Measurements from ENCODE around the gene PBXIP1. TPM values are rescaled to one million over a fixed set of nuclear protein-coding genes. Genes with fewer than 3 reads are reported as not detected.
A peak's percentile ranks its signal among the peaks of the same experiment; 100 is the strongest.

Gene PBXIP1
- total and polyA plus RNA-seq, 2 of the 13 experiments (the other 11 are each of a cell fraction or from before 2014, with no cell fraction given) = 16.3 to 31.9 TPM

DNA sequence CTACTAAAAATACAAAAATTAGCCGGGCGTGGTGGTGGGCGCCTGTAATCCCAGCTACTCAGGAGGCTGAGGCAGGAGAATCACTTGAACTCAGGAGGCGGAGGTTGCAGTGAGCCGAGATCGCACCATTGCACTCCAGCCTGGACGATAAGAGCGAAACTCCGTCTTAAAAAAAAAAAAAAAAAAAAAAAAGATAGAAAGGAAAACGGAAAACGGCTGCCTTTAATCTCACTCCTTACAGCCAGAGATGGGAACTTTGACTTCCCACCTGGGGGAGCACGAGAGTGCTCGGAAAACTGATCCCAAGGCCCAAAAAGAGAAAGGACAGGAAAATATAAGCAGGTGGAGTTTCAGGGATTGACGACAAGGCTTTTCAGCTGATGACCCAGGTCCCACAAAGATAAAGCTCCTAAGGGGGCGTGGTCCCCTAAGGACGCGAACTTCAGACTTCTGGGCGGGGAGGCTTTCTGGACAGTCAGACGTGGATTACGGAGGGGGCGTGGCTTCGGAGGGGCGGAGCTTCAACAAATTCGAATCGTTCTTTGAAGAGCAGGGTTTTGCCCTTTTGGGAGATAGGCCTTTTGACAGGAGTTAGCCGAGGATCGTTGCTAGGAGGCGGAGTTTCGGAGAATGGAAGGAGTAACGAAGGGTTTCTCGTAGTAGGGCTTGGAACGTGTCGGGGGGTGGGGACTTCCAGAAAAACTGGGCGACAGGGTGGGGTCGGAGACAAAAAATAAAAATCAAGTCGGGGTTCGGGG lies 17.6 kb upstream of the PBXIP1 start (continued):
- peak; percentile 61 for TF ChIP-seq ZNF563 (CRISPR knock-in tag; IDR thresholded peaks at IDR 0.05)
- TF ChIP-seq YEATS2 (CRISPR knock-in tag; IDR thresholded peaks at IDR 0.05; ENCODE audit: borderline replicate concordance) = 0 out of 2 replicates have a peak, but pooled peaks have one; percentile 7
- peak; percentile 74 for TF ChIP-seq TBL1XR1 (IDR thresholded peaks at IDR 0.05; ENCODE audit: borderline replicate concordance, low read length, partially characterized antibody)
- TF ChIP-seq, protein P1, sequence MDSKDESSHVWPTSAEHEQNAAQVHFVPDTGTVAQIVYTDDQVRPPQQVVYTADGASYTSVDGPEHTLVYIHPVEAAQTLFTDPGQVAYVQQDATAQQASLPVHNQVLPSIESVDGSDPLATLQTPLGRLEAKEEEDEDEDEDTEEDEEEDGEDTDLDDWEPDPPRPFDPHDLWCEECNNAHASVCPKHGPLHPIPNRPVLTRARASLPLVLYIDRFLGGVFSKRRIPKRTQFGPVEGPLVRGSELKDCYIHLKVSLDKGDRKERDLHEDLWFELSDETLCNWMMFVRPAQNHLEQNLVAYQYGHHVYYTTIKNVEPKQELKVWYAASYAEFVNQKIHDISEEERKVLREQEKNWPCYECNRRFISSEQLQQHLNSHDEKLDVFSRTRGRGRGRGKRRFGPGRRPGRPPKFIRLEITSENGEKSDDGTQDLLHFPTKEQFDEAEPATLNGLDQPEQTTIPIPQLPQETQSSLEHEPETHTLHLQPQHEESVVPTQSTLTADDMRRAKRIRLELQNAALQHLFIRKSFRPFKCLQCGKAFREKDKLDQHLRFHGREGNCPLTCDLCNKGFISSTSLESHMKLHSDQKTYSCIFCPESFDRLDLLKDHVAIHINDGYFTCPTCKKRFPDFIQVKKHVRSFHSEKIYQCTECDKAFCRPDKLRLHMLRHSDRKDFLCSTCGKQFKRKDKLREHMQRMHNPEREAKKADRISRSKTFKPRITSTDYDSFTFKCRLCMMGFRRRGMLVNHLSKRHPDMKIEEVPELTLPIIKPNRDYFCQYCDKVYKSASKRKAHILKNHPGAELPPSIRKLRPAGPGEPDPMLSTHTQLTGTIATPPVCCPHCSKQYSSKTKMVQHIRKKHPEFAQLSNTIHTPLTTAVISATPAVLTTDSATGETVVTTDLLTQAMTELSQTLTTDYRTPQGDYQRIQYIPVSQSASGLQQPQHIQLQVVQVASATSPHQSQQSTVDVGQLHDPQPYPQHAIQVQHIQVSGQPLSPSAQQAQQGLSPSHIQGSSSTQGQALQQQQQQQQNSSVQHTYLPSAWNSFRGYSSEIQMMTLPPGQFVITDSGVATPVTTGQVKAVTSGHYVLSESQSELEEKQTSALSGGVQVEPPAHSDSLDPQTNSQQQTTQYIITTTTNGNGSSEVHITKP (CRISPR knock-in tag; IDR thresholded peaks at IDR 0.05; ENCODE audit: low read depth) = peak; percentile 77
- TF ChIP-seq CREB1 (IDR thresholded peaks at IDR 0.05) = peak; percentile 64
- TF ChIP-seq CREB1 (CRISPR knock-in tag; IDR thresholded peaks at IDR 0.05) = no peak
- TF ChIP-seq RBFOX2 (IDR thresholded peaks at IDR 0.05; ENCODE audit: low read depth, low read length) = peak; percentile 55; the same call in 1 of the 2 replicates
- peak; percentile 98 for TF ChIP-seq POLR2AphosphoS5 (IDR thresholded peaks at IDR 0.05; ENCODE audit: low read depth, low read length)
- TF ChIP-seq ZNF34 (CRISPR knock-in tag; IDR thresholded peaks at IDR 0.05; ENCODE audit: borderline replicate concordance) = 0 out of 2 replicates have a peak, but pooled peaks have one; percentile 57
- TF ChIP-seq, protein P2, sequence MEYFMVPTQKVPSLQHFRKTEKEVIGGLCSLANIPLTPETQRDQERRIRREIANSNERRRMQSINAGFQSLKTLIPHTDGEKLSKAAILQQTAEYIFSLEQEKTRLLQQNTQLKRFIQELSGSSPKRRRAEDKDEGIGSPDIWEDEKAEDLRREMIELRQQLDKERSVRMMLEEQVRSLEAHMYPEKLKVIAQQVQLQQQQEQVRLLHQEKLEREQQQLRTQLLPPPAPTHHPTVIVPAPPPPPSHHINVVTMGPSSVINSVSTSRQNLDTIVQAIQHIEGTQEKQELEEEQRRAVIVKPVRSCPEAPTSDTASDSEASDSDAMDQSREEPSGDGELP (IDR thresholded peaks at IDR 0.05; ENCODE audit: borderline replicate concordance, low read depth) = peak; percentile 98
- no peak for TF ChIP-seq NFKB2 (CRISPR knock-in tag; IDR thresholded peaks at IDR 0.05; ENCODE audit: borderline replicate concordance)
- no peak for TF ChIP-seq MYNN (CRISPR knock-in tag; IDR thresholded peaks at IDR 0.05; ENCODE audit: low read depth)
- 0 out of 2 replicates have a peak, but pooled peaks have one; percentile 17 for TF ChIP-seq ZFP1 (CRISPR knock-in tag; IDR thresholded peaks at IDR 0.05)
- peak; percentile 11; the same call in 1 of the 2 replicates for TF ChIP-seq ZNF501 (CRISPR knock-in tag; IDR thresholded peaks at IDR 0.05)
